Activated naive CD4-positive, alpha-beta T cell treated with anti-CD3 and anti-CD28 coated beads, Interleukin-2, amount 50 U/mL, for 24 hours (primary cell): ENCODE results near the gene GJB6.
A peak's percentile ranks its signal among the peaks of the same experiment; 100 is the strongest.

ENCODE experiments used
- H3K27ac Mint-ChIP-seq: one replicate; pipeline ENCODE4 v1.8.0; 2021; ENCODE audit warnings: mild to moderate bottlenecking, mixed read lengths
- H3K27me3 Mint-ChIP-seq: one replicate; pipeline ENCODE4 v1.8.0; 2021; ENCODE audit warnings: mixed read lengths
- H3K36me3 Mint-ChIP-seq: one replicate; pipeline ENCODE4 v1.8.0; 2021; ENCODE audit warnings: mixed read lengths
- H3K4me1 Mint-ChIP-seq: one replicate; pipeline ENCODE4 v1.8.0; 2021; ENCODE audit warnings: mixed read lengths
- H3K4me3 Mint-ChIP-seq: one replicate; pipeline ENCODE4 v1.8.0; 2021; ENCODE audit warnings: mild to moderate bottlenecking, mixed read lengths
- H3K9me3 Mint-ChIP-seq: one replicate; pipeline ENCODE4 v1.8.0; 2021; ENCODE audit warnings: mixed read lengths

The GJB6 gene

DNA sequence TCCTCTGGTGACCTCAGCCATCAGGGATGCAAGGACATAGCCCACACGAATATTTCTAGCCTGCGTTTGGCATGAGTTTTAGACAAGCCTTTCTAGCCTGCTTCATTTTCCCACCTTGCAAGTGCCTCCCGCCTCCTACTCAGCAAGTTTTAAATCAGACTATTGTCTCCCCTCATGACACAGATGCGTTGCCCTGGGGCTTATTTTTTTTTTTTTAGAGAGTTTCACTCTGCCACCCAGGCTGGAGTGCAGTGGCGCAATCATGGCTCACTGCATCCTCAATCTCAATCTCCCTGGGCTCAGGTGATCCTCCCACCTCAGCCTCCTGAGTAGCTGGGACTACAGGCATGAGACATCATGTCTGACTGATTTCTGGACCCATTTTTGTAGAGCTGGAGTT lies 54.0 kb downstream of the GJB6 start:
- Mint-ChIP-seq H3K4me3 (no peak overlapping the region), H3K4me1 (peaks cover 15% of the 10 kb centered on the region), H3K27ac (no peak overlapping the region)

GRCh38 chr13:20177049-20177831 lies 54.9 kb downstream of the GJB6 start:
- Mint-ChIP-seq H3K27ac (no peak overlapping the region), H3K4me3 (no peak overlapping the region), H3K27me3 (peaks cover 47% of the 10 kb centered on the region), H3K4me1 (peaks cover 15% of the 10 kb centered on the region), H3K36me3 (no peaks in the 10 kb centered on the region), H3K9me3 (no peaks in the 10 kb centered on the region)

More for the DNA sequence above, 54.0 kb downstream of the GJB6 start:
- H3K9me3 Mint-ChIP-seq = no peaks in the 10 kb centered on the region
- H3K36me3 Mint-ChIP-seq = no peaks in the 10 kb centered on the region
- peaks cover 40% of the 10 kb centered on the region for H3K27me3 Mint-ChIP-seq

- Mint-ChIP-seq H3K27me3 (peaks cover 42% of the 10 kb centered on the region), H3K9me3 (no peaks in the 10 kb centered on the region), H3K4me3 (no peak overlapping the region), H3K27ac (no peak overlapping the region), H3K4me1 (peaks cover 15% of the 10 kb centered on the region), H3K36me3 (no peaks in the 10 kb centered on the region)
Observed at GRCh38 chr13:20175907-20176652, 56.0 kb downstream of the GJB6 start.

DNA sequence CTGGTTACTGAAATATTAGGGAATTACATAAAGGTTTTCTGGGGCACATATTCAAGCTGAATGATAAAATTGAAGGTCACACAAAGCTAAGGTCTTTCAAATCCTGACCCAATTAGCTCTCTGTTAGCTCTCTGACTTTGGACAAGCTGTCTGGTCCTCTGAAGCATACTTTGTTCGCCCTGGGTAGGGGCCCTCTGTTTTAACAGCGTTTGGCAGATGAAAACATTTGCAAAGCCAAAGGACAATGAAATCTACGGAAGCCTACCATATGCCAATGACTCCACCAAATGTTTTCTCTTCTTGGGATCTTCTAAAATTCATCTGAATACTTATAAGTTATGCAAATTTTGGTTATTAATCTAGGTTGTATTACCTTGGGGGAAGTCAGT lies 56.7 kb downstream of the GJB6 start:
- H3K27ac Mint-ChIP-seq = no peak overlapping the region
- H3K9me3 Mint-ChIP-seq = no peaks in the 10 kb centered on the region
- no peak overlapping the region for H3K4me3 Mint-ChIP-seq
- peaks cover 43% of the 10 kb centered on the region for H3K27me3 Mint-ChIP-seq
- H3K4me1 Mint-ChIP-seq = peaks cover 15% of the 10 kb centered on the region
- no peaks in the 10 kb centered on the region for H3K36me3 Mint-ChIP-seq

GRCh38 chr13:20174656-20175405 lies 57.3 kb downstream of the GJB6 start:
- H3K27ac Mint-ChIP-seq = peak overlapping the region; percentile 15
- H3K4me3 Mint-ChIP-seq = peak overlapping the region; percentile 15
- peaks cover 40% of the 10 kb centered on the region for H3K27me3 Mint-ChIP-seq
- H3K36me3 Mint-ChIP-seq = no peaks in the 10 kb centered on the region
- peaks cover 15% of the 10 kb centered on the region for H3K4me1 Mint-ChIP-seq
- H3K9me3 Mint-ChIP-seq = no peaks in the 10 kb centered on the region

- Mint-ChIP-seq H3K27me3 (peaks cover 36% of the 10 kb centered on the region), H3K4me3 (no peak overlapping the region), H3K4me1 (peaks cover 15% of the 10 kb centered on the region)
Observed at GRCh38 chr13:20173116-20173746, 58.9 kb downstream of the GJB6 start.

More at GRCh38 chr13:20173116-20173746, 58.9 kb downstream of the GJB6 start:
- no peaks in the 10 kb centered on the region for H3K9me3 Mint-ChIP-seq
- no peaks in the 10 kb centered on the region for H3K36me3 Mint-ChIP-seq
- H3K27ac Mint-ChIP-seq = no peak overlapping the region
